GM18526 (cell line): ENCODE data around the gene NTM.

ENCODE experiments used
- POLR2A ChIP-seq: IDR thresholded peaks from 3 replicates; pipeline ENCODE4 v1.6.1; 2011; ENCODE audit not compliant: insufficient read length; ENCODE audit errors: extremely low read depth

NTM gene

GRCh38 chr11:131446590-131447275 is 76.3 kb downstream of the NTM start:
- no peak for TF ChIP-seq POLR2A

- no peak for TF ChIP-seq POLR2A
These were observed 76.9 kb downstream of the NTM start for GRCh38 chr11:131447277-131447815.

DNA sequence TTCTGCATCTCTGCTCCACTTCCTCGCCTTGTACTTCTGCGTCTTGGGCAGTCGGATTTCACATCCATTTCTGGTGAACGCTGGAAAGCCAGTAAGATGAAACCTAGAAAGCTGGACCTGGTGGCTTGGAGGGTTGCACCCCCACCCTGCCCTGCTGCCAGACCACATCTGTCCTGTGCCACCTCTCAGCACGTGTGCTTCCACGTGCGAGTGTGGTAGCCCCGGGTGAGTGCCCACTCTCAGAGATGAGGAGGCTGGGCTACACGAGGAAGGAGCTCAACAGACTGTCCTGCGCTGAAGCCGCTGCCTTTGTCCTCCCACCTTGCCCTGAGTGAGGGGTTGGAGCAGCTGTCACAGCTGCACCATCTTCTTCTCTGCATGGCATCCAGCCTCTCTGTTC is 77.5 kb downstream of the NTM start:
- TF ChIP-seq POLR2A, result no peak

GRCh38 chr11:131449036-131450019 is 78.9 kb downstream of the NTM start:
- TF ChIP-seq POLR2A, result no peak

DNA sequence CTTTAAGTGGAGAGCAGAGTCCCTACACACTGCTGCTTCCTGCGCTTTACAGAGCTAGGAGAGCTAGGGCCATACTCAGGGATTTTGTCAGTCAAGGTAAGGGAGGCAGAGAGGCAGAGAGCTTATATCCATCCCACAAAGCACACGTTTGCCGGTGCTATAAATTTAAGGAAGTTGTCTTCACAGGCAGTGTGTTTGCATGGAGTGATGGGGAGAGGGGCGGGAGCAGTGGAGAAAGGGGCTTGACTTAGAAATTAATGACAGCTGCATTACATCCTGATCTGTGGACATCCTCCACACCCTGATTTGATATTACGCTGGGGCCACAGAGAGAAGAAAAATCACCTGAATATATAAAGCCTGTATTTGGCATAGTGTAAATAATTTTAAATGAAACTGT is 84.1 kb downstream of the NTM start:
- no peak for TF ChIP-seq POLR2A

- TF ChIP-seq POLR2A, result no peak
These were observed 84.6 kb downstream of the NTM start for GRCh38 chr11:131454989-131455388.

DNA sequence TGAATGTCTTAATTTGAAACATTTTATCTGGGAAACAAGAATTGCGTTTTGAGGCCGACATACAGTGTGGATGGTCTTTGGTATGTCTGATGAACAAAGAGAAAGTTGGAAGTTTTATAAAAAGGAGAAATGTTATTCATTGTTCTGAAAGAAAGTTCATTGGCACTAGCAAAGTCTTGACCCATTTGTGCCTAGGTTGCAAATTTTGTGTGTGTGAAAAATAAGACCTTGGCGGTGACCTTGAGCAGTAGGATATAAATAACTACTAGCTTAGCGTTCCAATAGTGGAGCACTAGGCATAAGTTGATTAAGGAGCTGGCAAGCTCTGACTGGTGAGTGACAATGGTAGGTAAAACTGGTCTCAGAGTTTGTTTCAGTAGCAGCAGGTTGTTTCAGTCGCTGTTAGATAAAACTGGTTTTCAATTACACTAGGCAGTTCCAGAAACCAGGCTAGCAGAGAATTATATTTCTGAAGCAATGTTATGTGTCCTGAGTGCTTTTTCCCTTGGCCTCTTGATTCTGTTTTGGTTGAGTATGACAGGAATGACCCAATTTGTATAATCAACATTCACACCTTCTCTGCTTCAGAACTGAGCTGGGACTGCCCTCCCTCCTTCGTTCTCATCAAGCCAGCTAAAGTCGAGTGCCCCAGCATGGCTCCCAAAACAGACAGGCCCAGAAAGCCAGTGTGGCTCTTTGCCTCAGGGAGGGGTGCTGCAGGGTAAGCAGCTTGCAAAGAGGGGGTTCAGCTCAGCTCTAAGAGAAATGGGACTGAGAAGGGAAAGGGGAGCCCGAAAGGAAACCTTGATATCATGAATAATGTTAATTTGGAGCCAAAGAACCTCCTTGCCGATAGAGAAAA is 85.7 kb downstream of the NTM start:
- TF ChIP-seq POLR2A, result no peak

GRCh38 chr11:131457163-131457562 is 86.7 kb downstream of the NTM start:
- no peak for TF ChIP-seq POLR2A

- no peak for TF ChIP-seq POLR2A
These were observed 88.0 kb downstream of the NTM start for GRCh38 chr11:131458421-131458820.

- TF ChIP-seq POLR2A, result no peak
These were observed 90.5 kb downstream of the NTM start for GRCh38 chr11:131460931-131461330.

DNA sequence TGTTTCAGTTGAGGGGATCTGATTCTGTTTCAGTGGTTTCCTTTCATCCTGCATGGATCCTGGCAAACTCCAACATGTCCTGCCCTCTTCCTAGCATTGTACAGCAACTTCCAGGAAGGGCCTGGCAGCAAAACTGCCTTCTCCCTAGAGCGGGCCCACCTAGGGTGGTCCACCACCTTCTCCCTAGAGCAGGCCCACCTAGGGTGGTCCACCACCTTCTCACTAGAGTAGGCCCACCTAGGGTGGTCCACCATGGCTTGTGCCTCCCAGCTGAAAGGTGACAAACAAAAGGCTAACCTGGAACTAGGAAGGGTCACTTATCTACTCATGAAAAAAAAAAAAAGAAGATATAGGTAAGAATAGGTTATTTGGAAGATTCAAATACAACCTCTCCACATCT is 92.2 kb downstream of the NTM start:
- TF ChIP-seq POLR2A, result no peak

GRCh38 chr11:131463162-131463561 is 92.7 kb downstream of the NTM start:
- no peak for TF ChIP-seq POLR2A

GRCh38 chr11:131463649-131464425 is 93.4 kb downstream of the NTM start:
- no peak for TF ChIP-seq POLR2A

DNA sequence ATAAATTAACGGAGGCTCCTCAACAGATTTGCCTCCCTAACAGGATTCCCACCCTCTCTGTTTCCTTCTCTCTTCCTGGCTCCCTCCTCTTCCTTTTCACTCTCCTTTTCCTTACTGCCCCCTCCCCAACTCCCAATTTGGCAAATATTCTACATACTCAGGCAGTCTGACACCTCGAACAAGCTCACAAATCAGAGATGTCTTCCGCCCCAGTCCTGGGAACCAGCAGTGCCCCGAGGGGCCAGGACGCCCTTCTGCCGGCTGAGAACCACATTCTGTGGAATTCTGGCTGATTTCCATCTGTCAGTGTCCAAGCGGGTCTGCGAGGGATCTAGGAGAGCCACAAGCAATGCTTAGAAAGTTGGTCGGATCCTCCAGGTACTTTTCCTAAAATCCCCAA is 94.0 kb downstream of the NTM start:
- TF ChIP-seq POLR2A, result no peak

- no peak for TF ChIP-seq POLR2A
These were observed 94.6 kb downstream of the NTM start for GRCh38 chr11:131465039-131465438.

DNA sequence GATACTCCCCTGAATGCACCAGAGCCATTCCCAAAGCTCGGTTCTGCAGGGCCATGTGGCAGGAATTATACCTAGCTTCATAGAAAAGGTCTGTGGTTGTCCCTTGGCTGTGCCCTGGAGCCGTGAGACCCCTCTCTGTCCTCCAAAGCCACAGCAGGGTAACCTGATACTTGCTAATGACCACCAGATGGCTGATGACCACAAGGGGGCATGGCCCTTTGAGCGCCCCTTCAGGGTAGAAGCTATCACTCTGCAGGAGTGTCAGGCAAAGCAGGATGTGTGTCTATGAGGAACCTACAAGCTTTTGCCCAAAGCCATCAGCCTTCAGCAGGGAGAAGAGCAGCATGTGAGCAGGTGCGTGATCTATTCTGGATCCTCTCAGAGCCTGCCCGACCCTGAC is 95.3 kb downstream of the NTM start:
- TF ChIP-seq POLR2A, result no peak
